Small intestine (tissue), 16 donors: Measurements from ENCODE around the gene LIMA1. TPM values are rescaled to one million over a fixed set of nuclear protein-coding genes. Genes with fewer than 3 reads are reported as not detected.
"Not testable (repeated sequence)": the region's sequence is repeated elsewhere in the genome, so short reads cannot be mapped to it uniquely, and the experiment has no call there.

Experiments used
- DNase-seq, 2 donors: peaks; one replicate each; pipeline versions ENCODE4 v3.0.0 to v3.0.0-alpha.2; 2013
- FAIRE-seq: peaks from 2 replicates; lab custom pipeline; 2012; peaks lifted over from hg19 to GRCh38; lab: Jason Lieb, UNC
- H3K27ac ChIP-seq, 3 donors: one replicate each; pipeline ENCODE4 v1.5.1; 2013; ENCODE audit warnings: low read length in 2 of 3, mild to moderate bottlenecking in 2 of 3, control low read depth in 1 of 3, inconsistent platforms in 1 of 3, low read depth in 1 of 3, moderate library complexity in 1 of 3
- H3K27me3 ChIP-seq, 3 donors: one replicate each; pipeline ENCODE4 v1.6.1; 2013; ENCODE audit warnings: low read length in 3 of 3, inconsistent platforms in 1 of 3; ENCODE audit not compliant: control insufficient read depth in 3 of 3, insufficient read depth in 3 of 3
- H3K36me3 ChIP-seq, 3 donors: one replicate each; pipeline ENCODE4 v1.6.1; 2013; ENCODE audit warnings: low read length in 3 of 3, inconsistent platforms in 1 of 3, low read depth in 1 of 3, mild to moderate bottlenecking in 1 of 3, moderate library complexity in 1 of 3; ENCODE audit not compliant: control insufficient read depth in 3 of 3, insufficient read depth in 2 of 3
- H3K4me1 ChIP-seq, 3 donors: one replicate each; pipeline ENCODE4 v1.6.1; 2013; ENCODE audit warnings: low read length in 2 of 3, inconsistent platforms in 1 of 3, low read depth in 1 of 3, mild to moderate bottlenecking in 1 of 3, moderate library complexity in 1 of 3; ENCODE audit not compliant: control insufficient read depth in 3 of 3, insufficient read depth in 2 of 3
- H3K4me3 ChIP-seq, 3 donors: one replicate each; pipeline ENCODE4 v1.5.1; 2013; ENCODE audit warnings: low read length in 3 of 3, control low read depth in 1 of 3, inconsistent platforms in 1 of 3, low read depth in 1 of 3, mild to moderate bottlenecking in 1 of 3, moderate library complexity in 1 of 3
- H3K9me3 ChIP-seq, 2 donors: one replicate each; pipeline ENCODE4 v1.6.1; 2013; ENCODE audit warnings: low read depth in 1 of 2, low read length in 1 of 2; ENCODE audit not compliant: control insufficient read depth in 2 of 2, insufficient read depth in 1 of 2
- WGBS, 3 donors: extraction: QIAGEN DNeasy Blood & Tissue Kit; methylation state at CpG; one replicate each; pipeline ENCODE4 v1.1.7; 2013; 5-methylcytosine and 5-hydroxymethylcytosine counted together
- long read RNA-seq, 10 donors: transcript quantifications; one replicate each; lab custom pipeline, GENCODE V29; 2026
- polyA plus RNA-seq, 4 donors: library from polyadenylated mRNA; stranded (reverse) in 3 of 4; unstranded in 1 of 4; fragments of 200-250 nt in 3 of 4; fragments of 120-200 nt in 1 of 4; gene quantifications; one replicate each; pipeline versions ENCODE4 v1.2.1 to v1.2.3, GENCODE V29; 2013
- donor health status: healthy with polysubstance abuse.
- donor health status: control.
- donor health status: control.
- donor health status: Bipolar disorder and iron deficiency.
- donor health status: healthy.

Gene LIMA1
- 100 to 1,000 TPM in 3 of 4 donors, 10 to 100 TPM in 1; 89.7 to 219 (median 114) TPM for polyA plus RNA-seq
- long read RNA-seq, donor 1, transcript LIMA1-215 (8 exons, 3,254 nt): minor isoform, 18 of 199 reads
- long read RNA-seq, donor 1, transcript LIMA1-201 (11 exons, 3,706 nt): major isoform, 40 of 199 reads
- long read RNA-seq, donor 1, transcript LIMA1-202 (11 exons, 3,669 nt): minor isoform, 8 of 199 reads
- long read RNA-seq, donor 1, partial matches to known transcripts: 121 of 199 reads
- long read RNA-seq, donor 1, other reads (novel, unspliced or antisense): 0 of 199 reads
- long read RNA-seq, donor 2, transcript LIMA1-201 (11 exons, 3,706 nt): major isoform, 14 of 43 reads
- long read RNA-seq, donor 2, partial matches to known transcripts: 25 of 43 reads
- long read RNA-seq, donor 2, other reads (novel, unspliced or antisense): 0 of 43 reads
- long read RNA-seq, donor 3, partial matches to known transcripts: 39 of 51 reads
- long read RNA-seq, donor 3, other reads (novel, unspliced or antisense): 0 of 51 reads
- long read RNA-seq, donor 4, partial matches to known transcripts: 0 of 2 reads
- long read RNA-seq, donor 4, other reads (novel, unspliced or antisense): 0 of 2 reads
- long read RNA-seq, donor 5, partial matches to known transcripts: 11 of 16 reads
- long read RNA-seq, donor 5, other reads (novel, unspliced or antisense): 0 of 16 reads
- long read RNA-seq, donor 6, transcript LIMA1-215 (8 exons, 3,254 nt): minor isoform, 9 of 61 reads
- long read RNA-seq, donor 6, transcript LIMA1-201 (11 exons, 3,706 nt): major isoform, 17 of 61 reads
- long read RNA-seq, donor 6, partial matches to known transcripts: 29 of 61 reads
- long read RNA-seq, donor 6, other reads (novel, unspliced or antisense): 0 of 61 reads
- long read RNA-seq, donor 7: 0 reads
- long read RNA-seq, donor 8, partial matches to known transcripts: 0 of 1 reads
- long read RNA-seq, donor 8, other reads (novel, unspliced or antisense): 0 of 1 reads
- long read RNA-seq, donor 9, partial matches to known transcripts: 8 of 13 reads
- long read RNA-seq, donor 9, other reads (novel, unspliced or antisense): 0 of 13 reads
- long read RNA-seq, donor 10, transcript LIMA1-201 (11 exons, 3,706 nt): major isoform, 23 of 89 reads
- long read RNA-seq, donor 10, transcript LIMA1-203 (5 exons, 3,920 nt): minor isoform, 6 of 89 reads
- long read RNA-seq, donor 10, transcript LIMA1-215 (8 exons, 3,254 nt): minor isoform, 18 of 89 reads
- long read RNA-seq, donor 10, partial matches to known transcripts: 29 of 89 reads
- long read RNA-seq, donor 10, other reads (novel, unspliced or antisense): 0 of 89 reads

- no peaks in the 10 kb centered on the region for H3K27me3 ChIP-seq
- peaks cover 4 to 19% (median 5%) of the 10 kb centered on the region in 3 donors for H3K4me1 ChIP-seq
- 0% methylated on average over 45 to 52 of the region's 52 CpGs for WGBS, 3 donors
- FAIRE-seq (no peak), DNase-seq (peak; percentile 95 to 98)
- H3K27ac ChIP-seq: peak within 1 kb of the TSS; percentile 77 to 95 (median 87)
- H3K36me3 ChIP-seq: no peaks in the 10 kb centered on the region
- no peaks in the 10 kb centered on the region for H3K9me3 ChIP-seq
- peak within 1 kb of the TSS; percentile 59 to 98 (median 85) for H3K4me3 ChIP-seq
Measured at GRCh38 chr12:50283229-50283923, at the start of gene LIMA1. LIMA1 (minus strand) TSS chr12:50283520; CDS start chr12:50248751, 34,769 bp downstream.

- DNase-seq (no peak), FAIRE-seq (no peak)
- no peaks in the 10 kb centered on the region for H3K27me3 ChIP-seq
- H3K4me3 ChIP-seq: no peak overlapping the region
- 92 to 93% (median 92%) methylated on average over 1 of the region's 1 CpG for WGBS, 3 donors
- no peaks in the 10 kb centered on the region for H3K9me3 ChIP-seq
- H3K27ac ChIP-seq: no peak overlapping the region
- H3K36me3 ChIP-seq: no peaks in the 10 kb centered on the region
- no peaks in the 10 kb centered on the region for H3K4me1 ChIP-seq
Measured at GRCh38 chr12:50331745-50332144, 48.4 kb upstream of the LIMA1 start.

GRCh38 chr12:50328664-50329063 lies 45.3 kb upstream of the LIMA1 start:
- H3K27ac ChIP-seq, H3K9me3 ChIP-seq, H3K4me1 ChIP-seq, FAIRE-seq, H3K27me3 ChIP-seq, H3K4me3 ChIP-seq, DNase-seq, H3K36me3 ChIP-seq: not testable (repeated sequence)
- 93 to 96% (median 95%) methylated on average over 5 of the region's 5 CpGs for WGBS, 3 donors

GRCh38 chr12:50326590-50327284 lies 43.4 kb upstream of the LIMA1 start:
- Histone ChIP-seq H3K36me3 (no peaks in the 10 kb centered on the region), H3K27me3 (no peaks in the 10 kb centered on the region), H3K4me3 (no peak overlapping the region), H3K4me1 (no peaks in the 10 kb centered on the region), H3K27ac (peak overlapping the region in 1 of 3 donors; percentile 57), H3K9me3 (no peaks in the 10 kb centered on the region)
- FAIRE-seq: no peak
- 18 to 51% (median 46%) methylated on average over 4 of the region's 4 CpGs for WGBS, 3 donors
- DNase-seq: peak; percentile 53 to 83

GRCh38 chr12:50325890-50326391 lies 42.6 kb upstream of the LIMA1 start:
- no peaks in the 10 kb centered on the region for H3K27me3 ChIP-seq
- no peak overlapping the region for H3K4me3 ChIP-seq
- FAIRE-seq: no peak
- WGBS, 3 donors: 50 to 72% (median 53%) methylated on average over 5 of the region's 5 CpGs
- no peaks in the 10 kb centered on the region for H3K36me3 ChIP-seq
- DNase-seq: peak in 1 of 2 donors; percentile 36
- no peaks in the 10 kb centered on the region for H3K9me3 ChIP-seq
- no peaks in the 10 kb centered on the region for H3K4me1 ChIP-seq
- H3K27ac ChIP-seq: peak overlapping the region in 1 of 3 donors; percentile 57

- not testable (repeated sequence) for H3K9me3 ChIP-seq, H3K27me3 ChIP-seq, H3K4me3 ChIP-seq, H3K4me1 ChIP-seq, FAIRE-seq, H3K27ac ChIP-seq, DNase-seq, H3K36me3 ChIP-seq
- 64 to 86% (median 82%) methylated on average over 4 of the region's 4 CpGs for WGBS, 3 donors
Measured at GRCh38 chr12:50324770-50325169, 41.5 kb upstream of the LIMA1 start.

- H3K27ac ChIP-seq, DNase-seq, H3K27me3 ChIP-seq, H3K36me3 ChIP-seq, FAIRE-seq, H3K4me3 ChIP-seq, H3K9me3 ChIP-seq, H3K4me1 ChIP-seq: not testable (repeated sequence)
- WGBS, 3 donors: 96 to 99% (median 98%) methylated on average over 7 of the region's 7 CpGs
Measured at GRCh38 chr12:50324077-50324476, 40.8 kb upstream of the LIMA1 start.
